ENCODE results near the gene BDKRB2. TPM values are rescaled to one million over a fixed set of nuclear protein-coding genes. Genes with fewer than 3 reads are reported as not detected.

BDKRB2 gene
- total and polyA plus RNA-seq, 2 donors (not counting 1 experiment from before 2014, with no cell fraction given): not detected

DNA sequence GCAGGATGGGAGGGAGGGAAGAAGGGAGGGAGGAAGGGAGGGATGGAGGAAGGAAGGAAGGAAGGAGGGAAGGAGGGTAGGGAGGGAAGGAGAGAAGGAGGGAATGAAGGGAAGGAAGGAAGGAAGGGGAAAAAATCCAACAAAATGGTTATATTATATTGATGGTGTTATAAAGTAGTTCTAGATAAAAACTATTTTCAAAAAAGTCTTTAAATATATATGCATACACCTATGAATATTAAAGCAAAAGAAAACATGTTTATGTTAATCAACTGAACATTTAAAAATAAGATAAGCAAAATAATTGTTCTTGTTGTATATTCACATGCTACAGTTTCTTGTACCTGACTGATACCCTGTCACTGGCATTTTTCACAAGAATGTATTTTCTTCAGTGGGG is 53.3 kb downstream of the BDKRB2 start:
- ChIA-PET CTCF (no interaction called here), POLR2A (no interaction called here)
- no peaks in the 10 kb centered on the region for H3K79me2 ChIP-seq (ENCODE audit: control insufficient read depth, insufficient read depth, low read length)
- H3K9me3 ChIP-seq (ENCODE audit: control extremely low read depth in 1 of 3, control insufficient read depth in 2 of 3, insufficient read depth in 1 of 3, low read length in 2 of 3): peaks cover 0 to 2% (median 0%) of the 10 kb centered on the region in 3 donors
- ATAC-seq (ENCODE audit: low read depth) (no peak), DNase-seq (no peak)
- Mint-ChIP-seq H3K27ac (no peak overlapping the region), H3K4me1 (no peaks in the 10 kb centered on the region), H3K4me3 (no peak overlapping the region), H3K9me3 (ENCODE audit: insufficient read depth) (no peaks in the 10 kb centered on the region), H3K27me3 (peaks cover 34% of the 10 kb centered on the region)
- intact Hi-C loops (cut with micrococcal nuclease): no loop called here
- H2AFZ ChIP-seq (ENCODE audit: insufficient read depth, low read depth, low read length, poor library complexity, severe bottlenecking): no peak overlapping the region
- peaks cover 0 to 14% (median 2%) of the 10 kb centered on the region in 4 experiments for H3K27me3 ChIP-seq (replicated peaks in 1 of 4; ENCODE audit: control extremely low read depth in 1 of 4, control insufficient read depth in 3 of 4, insufficient read depth in 4 of 4, low read length in 3 of 4)
- H3K9ac ChIP-seq (ENCODE audit: low read length): no peak overlapping the region
- no peak overlapping the region for H3K4me2 ChIP-seq (replicated peaks; ENCODE audit: low read depth, low read length, poor library complexity, severe bottlenecking)
- H3K4me3 ChIP-seq (ENCODE audit: control extremely low read depth in 1 of 5, extremely low read depth in 1 of 5, insufficient read depth in 1 of 5, low read depth in 2 of 5, low read length in 4 of 5): no peak overlapping the region
- no peaks in the 10 kb centered on the region for H3K4me1 ChIP-seq (ENCODE audit: control insufficient read depth in 2 of 2, insufficient read depth in 2 of 2, low read length in 2 of 2)
- no peaks in the 10 kb centered on the region for H3K36me3 ChIP-seq (replicated peaks in 1 of 2; ENCODE audit: control extremely low read depth in 1 of 2, control insufficient read depth in 1 of 2, extremely low read depth in 1 of 2, insufficient read depth in 2 of 2, low read length in 1 of 2)
- H3K27ac ChIP-seq (ENCODE audit: low read length in 2 of 2): no peak overlapping the region
- H4K20me1 ChIP-seq (ENCODE audit: control insufficient read depth, insufficient read depth, low read length, poor library complexity, severe bottlenecking): no peaks in the 10 kb centered on the region
- TF ChIP-seq, protein P1, sequence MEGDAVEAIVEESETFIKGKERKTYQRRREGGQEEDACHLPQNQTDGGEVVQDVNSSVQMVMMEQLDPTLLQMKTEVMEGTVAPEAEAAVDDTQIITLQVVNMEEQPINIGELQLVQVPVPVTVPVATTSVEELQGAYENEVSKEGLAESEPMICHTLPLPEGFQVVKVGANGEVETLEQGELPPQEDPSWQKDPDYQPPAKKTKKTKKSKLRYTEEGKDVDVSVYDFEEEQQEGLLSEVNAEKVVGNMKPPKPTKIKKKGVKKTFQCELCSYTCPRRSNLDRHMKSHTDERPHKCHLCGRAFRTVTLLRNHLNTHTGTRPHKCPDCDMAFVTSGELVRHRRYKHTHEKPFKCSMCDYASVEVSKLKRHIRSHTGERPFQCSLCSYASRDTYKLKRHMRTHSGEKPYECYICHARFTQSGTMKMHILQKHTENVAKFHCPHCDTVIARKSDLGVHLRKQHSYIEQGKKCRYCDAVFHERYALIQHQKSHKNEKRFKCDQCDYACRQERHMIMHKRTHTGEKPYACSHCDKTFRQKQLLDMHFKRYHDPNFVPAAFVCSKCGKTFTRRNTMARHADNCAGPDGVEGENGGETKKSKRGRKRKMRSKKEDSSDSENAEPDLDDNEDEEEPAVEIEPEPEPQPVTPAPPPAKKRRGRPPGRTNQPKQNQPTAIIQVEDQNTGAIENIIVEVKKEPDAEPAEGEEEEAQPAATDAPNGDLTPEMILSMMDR (IDR thresholded peaks at IDR 0.05): no peak
- TF ChIP-seq EZH2 (IDR thresholded peaks at IDR 0.05; ENCODE audit: borderline replicate concordance, insufficient read depth, low read depth, low read length, poor library complexity, severe bottlenecking): no peak

DNA sequence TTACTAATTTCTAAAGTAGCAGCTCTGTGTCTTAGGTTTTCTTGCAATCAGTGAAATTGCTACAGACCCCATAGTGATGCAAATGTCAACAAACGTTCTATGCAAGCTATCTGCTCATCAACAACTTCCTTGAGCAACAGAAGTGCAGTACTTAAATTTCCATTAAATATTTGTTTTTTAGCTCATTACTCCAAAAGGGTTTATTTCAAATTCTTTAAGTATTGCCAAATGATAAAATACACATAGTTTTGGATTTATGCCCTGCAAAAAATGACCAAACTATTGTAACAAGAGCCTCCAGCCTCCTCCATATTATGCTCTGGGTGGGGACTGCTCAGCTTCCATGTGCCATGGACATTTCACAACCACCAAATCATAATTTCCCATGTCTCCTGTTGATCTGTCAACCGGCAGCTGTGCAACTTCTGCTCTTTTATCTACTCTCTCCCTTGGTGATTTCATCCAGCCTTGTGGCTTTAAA is 55.7 kb downstream of the BDKRB2 start:
- CTCF ChIA-PET: no interaction called here
- H3K9me3 Mint-ChIP-seq (ENCODE audit: insufficient read depth): no peaks in the 10 kb centered on the region

More for the DNA sequence above, 55.7 kb downstream of the BDKRB2 start:
- peaks cover 17% of the 10 kb centered on the region for H3K27me3 Mint-ChIP-seq
- no peak for ATAC-seq (ENCODE audit: low read depth)
- POLR2A ChIA-PET: no interaction called here
- H3K9me3 ChIP-seq (ENCODE audit: control extremely low read depth in 1 of 3, control insufficient read depth in 2 of 3, insufficient read depth in 1 of 3, low read length in 2 of 3): peaks cover 0 to 2% (median 0%) of the 10 kb centered on the region in 3 donors
- H3K27ac Mint-ChIP-seq: no peak overlapping the region
- H3K4me2 ChIP-seq (replicated peaks; ENCODE audit: low read depth, low read length, poor library complexity, severe bottlenecking): no peak overlapping the region
- no peaks in the 10 kb centered on the region for H3K36me3 ChIP-seq (replicated peaks in 1 of 2; ENCODE audit: control extremely low read depth in 1 of 2, control insufficient read depth in 1 of 2, extremely low read depth in 1 of 2, insufficient read depth in 2 of 2, low read length in 1 of 2)
- DNase-seq: no peak
- H3K9ac ChIP-seq (ENCODE audit: low read length): no peak overlapping the region
- no peak overlapping the region for H3K4me3 ChIP-seq (ENCODE audit: control extremely low read depth in 1 of 5, extremely low read depth in 1 of 5, insufficient read depth in 1 of 5, low read depth in 2 of 5, low read length in 4 of 5)
- H3K4me1 Mint-ChIP-seq: no peaks in the 10 kb centered on the region
- WGBS (ENCODE audit: insufficient coverage): 77% methylated on average over 1 of the region's 2 CpGs
- H4K20me1 ChIP-seq (ENCODE audit: control insufficient read depth, insufficient read depth, low read length, poor library complexity, severe bottlenecking): no peaks in the 10 kb centered on the region
- TF ChIP-seq, protein P1 (IDR thresholded peaks at IDR 0.05): no peak
- no peak for TF ChIP-seq EZH2 (IDR thresholded peaks at IDR 0.05; ENCODE audit: borderline replicate concordance, insufficient read depth, low read depth, low read length, poor library complexity, severe bottlenecking)
- no peaks in the 10 kb centered on the region for H3K4me1 ChIP-seq (ENCODE audit: control insufficient read depth in 2 of 2, insufficient read depth in 2 of 2, low read length in 2 of 2)
- intact Hi-C loops (cut with micrococcal nuclease): no loop called here
- H3K79me2 ChIP-seq (ENCODE audit: control insufficient read depth, insufficient read depth, low read length): no peaks in the 10 kb centered on the region
- no peak overlapping the region for H3K27ac ChIP-seq (ENCODE audit: low read length in 2 of 2)
- H2AFZ ChIP-seq (ENCODE audit: insufficient read depth, low read depth, low read length, poor library complexity, severe bottlenecking): no peak overlapping the region
- no peak overlapping the region for H3K4me3 Mint-ChIP-seq
- H3K27me3 ChIP-seq (replicated peaks in 1 of 4; ENCODE audit: control extremely low read depth in 1 of 4, control insufficient read depth in 3 of 4, insufficient read depth in 4 of 4, low read length in 3 of 4): peaks cover 0 to 8% (median 2%) of the 10 kb centered on the region in 4 experiments

All from B cell (primary cell).